HG02623 (cell line): ENCODE measurements around the gene SKIC2.
"Not testable (repeated sequence)": the region's sequence is repeated elsewhere in the genome, so short reads cannot be mapped to it uniquely, and the experiment has no call there.

Experiments
- ATAC-seq: cut with Tn5 transposase; IDR thresholded peaks from one replicate; pipeline ENCODE4 v1.9.1; 2021; ENCODE audit warnings: moderate library complexity; ENCODE audit not compliant: unreplicated experiment

SKIC2 gene

GRCh38 chr6:32003301-32003700, 44.3 kb downstream of the SKIC2 start:
- ATAC-seq: not testable (repeated sequence)

- not testable (repeated sequence) for ATAC-seq
These were observed 45.4 kb downstream of the SKIC2 start for GRCh38 chr6:32004393-32004792.

- ATAC-seq: not testable (repeated sequence)
These were observed 46.0 kb downstream of the SKIC2 start for GRCh38 chr6:32004864-32005537.

- ATAC-seq: not testable (repeated sequence)
These were observed 46.5 kb downstream of the SKIC2 start for GRCh38 chr6:32005538-32005880.

- ATAC-seq: not testable (repeated sequence)
These were observed 47.1 kb downstream of the SKIC2 start for GRCh38 chr6:32005991-32006529.

- ATAC-seq: not testable (repeated sequence)
These were observed 48.1 kb downstream of the SKIC2 start for GRCh38 chr6:32007086-32007485.

- not testable (repeated sequence) for ATAC-seq
These were observed 49.1 kb downstream of the SKIC2 start for GRCh38 chr6:32008037-32008436.

- not testable (repeated sequence) for ATAC-seq
These were observed 49.6 kb downstream of the SKIC2 start for GRCh38 chr6:32008616-32009015.

- ATAC-seq: not testable (repeated sequence)
These were observed 50.6 kb downstream of the SKIC2 start for GRCh38 chr6:32009537-32009936.

- not testable (repeated sequence) for ATAC-seq
These were observed 52.0 kb downstream of the SKIC2 start for GRCh38 chr6:32010856-32011530.

GRCh38 chr6:32012941-32013617, 54.1 kb downstream of the SKIC2 start:
- ATAC-seq: not testable (repeated sequence)

- ATAC-seq: not testable (repeated sequence)
These were observed 54.8 kb downstream of the SKIC2 start for GRCh38 chr6:32013738-32014137.

- ATAC-seq: not testable (repeated sequence)
These were observed 55.6 kb downstream of the SKIC2 start, which contains the start of gene C4B for GRCh38 chr6:32014547-32014946. Gene C4B (plus strand): TSS chr6:32014795. CDS start chr6:32014846, 51 bp downstream.
